A673 (cell line): ENCODE results near the gene ZBED1. TPM values are rescaled to one million over a fixed set of nuclear protein-coding genes. Genes with fewer than 3 reads are reported as not detected.

Source experiments
- BruUV-seq: library from RNA; stranded (reverse); fragments of 400-500 nt; replicated peaks from 2 replicates; lab custom pipeline; 2021; lab: Mats Ljungman, UMichigan
- CTCF ChIA-PET: fragments of 300-600 bp; sonication (Branson Sonifier 250); formaldehyde crosslinking; loops from one replicate; lab custom pipeline; 2022; ENCODE audit warnings: antibody characterized with exemption; lab: Charles Lee
- POLR2A ChIA-PET: fragments of 300-600 bp; sonication (Branson Sonifier 250); formaldehyde crosslinking; loops from one replicate; lab custom pipeline; 2022; ENCODE audit warnings: antibody characterized with exemption; ENCODE audit not compliant: low non-redundant PET; lab: Charles Lee
- DNase-seq: peaks from one replicate; pipeline ENCODE4 v3.0.0-alpha.2; 2015; ENCODE audit warnings: low spot score
- H3K27ac ChIP-seq: fragments of 200-600 bp; sonication (generic); 2 replicates; pipeline ENCODE4 v1.5.1; 2016; ENCODE audit warnings: mixed run types, low read depth, mild to moderate bottlenecking, mixed read lengths, antibody characterized with exemption, low read length; ENCODE audit not compliant: poor library complexity, severe bottlenecking
- H3K27me3 ChIP-seq: fragments of 200-600 bp; sonication (generic); replicated peaks from 2 replicates; pipeline ENCODE4 v1.6.1; 2017; ENCODE audit warnings: mixed run types, low read depth, mild to moderate bottlenecking, mixed read lengths, antibody characterized with exemption, low read length; ENCODE audit not compliant: insufficient read depth, poor library complexity
- H3K36me3 ChIP-seq: fragments of 200-600 bp; sonication (generic); 2 replicates; pipeline ENCODE4 v1.6.1; 2016; ENCODE audit warnings: mixed run types, mild to moderate bottlenecking, mixed read lengths, antibody characterized with exemption, low read length; ENCODE audit not compliant: insufficient read depth, poor library complexity, severe bottlenecking
- H3K4me1 ChIP-seq: fragments of 200-600 bp; sonication (generic); 2 replicates; pipeline ENCODE4 v1.6.1; 2017; ENCODE audit warnings: mixed run types, mild to moderate bottlenecking, mixed read lengths, antibody characterized with exemption, low read length; ENCODE audit not compliant: insufficient read depth, poor library complexity, severe bottlenecking
- H3K4me3 ChIP-seq: fragments of 200-600 bp; sonication (generic); 2 replicates; pipeline ENCODE4 v1.5.1; 2016; ENCODE audit warnings: low read depth, mixed run types, mild to moderate bottlenecking, mixed read lengths, low read length; ENCODE audit not compliant: poor library complexity, severe bottlenecking
- H3K9me3 ChIP-seq: fragments of 200-600 bp; sonication (generic); 2 replicates; pipeline ENCODE4 v1.6.1; 2016; ENCODE audit warnings: mixed run types, low read depth, mild to moderate bottlenecking, mixed read lengths, antibody characterized with exemption, low read length; ENCODE audit not compliant: poor library complexity, severe bottlenecking
- EZH2 ChIP-seq: fragments of 200-600 bp; sonication (generic); IDR thresholded peaks from 2 replicates; pipeline ENCODE4 v1.6.1; 2017; ENCODE audit warnings: borderline replicate concordance, low read depth, mild to moderate bottlenecking, mixed read lengths, antibody characterized with exemption, low read length; ENCODE audit not compliant: poor library complexity, severe bottlenecking
- intact Hi-C: fragments of 100-400 bp; cut with micrococcal nuclease; formaldehyde crosslinking; loops from one replicate; pipeline ENCODE4 v1.10.0; 2022; ENCODE audit not compliant: unreplicated experiment
- total RNA-seq: library from RNA; stranded (reverse); gene quantifications from 2 replicates; pipeline ENCODE4 v1.2.3, GENCODE V29; 2021
- TF ChIP-seq, protein P1 (sequence below): fragments of 300-800, 200-600 bp; sonication (generic); conservative IDR thresholded peaks from 2 replicates; pipeline ENCODE4 v1.5.1; 2017; ENCODE audit warnings: low read depth, mild to moderate bottlenecking, antibody characterized with exemption, low read length, moderate library complexity, mixed read lengths

Gene ZBED1
- total RNA-seq, 1 experiment from 2014 or later: 37.6 TPM

DNA sequence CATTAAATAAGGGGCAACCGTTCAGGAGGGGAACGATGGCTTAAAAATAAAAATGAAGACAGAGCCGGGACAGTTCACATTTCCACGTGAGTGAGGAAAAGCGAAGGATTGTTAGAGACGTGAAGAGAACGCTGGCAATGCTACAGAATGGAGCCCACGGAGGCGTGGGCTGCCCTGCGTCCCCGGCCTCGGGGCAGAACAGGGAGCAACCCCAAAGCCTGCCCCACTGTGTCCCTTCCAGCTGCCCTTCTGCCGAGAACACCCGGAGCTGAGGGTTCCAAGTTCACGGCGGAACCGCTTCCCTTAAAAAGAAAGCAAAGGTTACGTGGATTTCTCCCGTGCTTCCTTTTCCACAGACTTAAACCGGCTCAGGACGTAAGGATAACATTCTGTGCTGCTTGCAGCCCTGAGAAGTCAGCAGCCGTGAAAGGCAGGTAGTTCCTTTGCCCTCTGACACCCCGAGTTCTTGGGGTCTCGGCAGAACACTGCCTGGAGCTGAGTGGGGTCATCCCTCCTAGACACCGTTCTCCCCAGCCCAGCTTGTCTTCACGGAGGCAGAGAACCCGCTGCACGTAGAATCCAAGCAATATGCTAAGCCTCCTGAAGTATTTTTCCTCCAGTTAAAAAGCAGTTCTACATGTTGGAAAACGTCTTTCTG lies 14.2 kb downstream of the ZBED1 start:
- intact Hi-C loops: no loop called here
- H3K27me3 ChIP-seq: no peaks in the 10 kb centered on the region
- H3K27ac ChIP-seq: no peak overlapping the region
- POLR2A ChIA-PET: no interaction called here
- H3K4me1 ChIP-seq: no peaks in the 10 kb centered on the region
- CTCF ChIA-PET: no interaction called here
- no peaks in the 10 kb centered on the region for H3K9me3 ChIP-seq
- no peak for TF ChIP-seq EZH2
- TF ChIP-seq, protein P1, sequence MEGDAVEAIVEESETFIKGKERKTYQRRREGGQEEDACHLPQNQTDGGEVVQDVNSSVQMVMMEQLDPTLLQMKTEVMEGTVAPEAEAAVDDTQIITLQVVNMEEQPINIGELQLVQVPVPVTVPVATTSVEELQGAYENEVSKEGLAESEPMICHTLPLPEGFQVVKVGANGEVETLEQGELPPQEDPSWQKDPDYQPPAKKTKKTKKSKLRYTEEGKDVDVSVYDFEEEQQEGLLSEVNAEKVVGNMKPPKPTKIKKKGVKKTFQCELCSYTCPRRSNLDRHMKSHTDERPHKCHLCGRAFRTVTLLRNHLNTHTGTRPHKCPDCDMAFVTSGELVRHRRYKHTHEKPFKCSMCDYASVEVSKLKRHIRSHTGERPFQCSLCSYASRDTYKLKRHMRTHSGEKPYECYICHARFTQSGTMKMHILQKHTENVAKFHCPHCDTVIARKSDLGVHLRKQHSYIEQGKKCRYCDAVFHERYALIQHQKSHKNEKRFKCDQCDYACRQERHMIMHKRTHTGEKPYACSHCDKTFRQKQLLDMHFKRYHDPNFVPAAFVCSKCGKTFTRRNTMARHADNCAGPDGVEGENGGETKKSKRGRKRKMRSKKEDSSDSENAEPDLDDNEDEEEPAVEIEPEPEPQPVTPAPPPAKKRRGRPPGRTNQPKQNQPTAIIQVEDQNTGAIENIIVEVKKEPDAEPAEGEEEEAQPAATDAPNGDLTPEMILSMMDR: no peak
- no peak for DNase-seq
- H3K36me3 ChIP-seq: peaks cover 44% of the 10 kb centered on the region
- BruUV-seq: no TSS peak
- no peak overlapping the region for H3K4me3 ChIP-seq

DNA sequence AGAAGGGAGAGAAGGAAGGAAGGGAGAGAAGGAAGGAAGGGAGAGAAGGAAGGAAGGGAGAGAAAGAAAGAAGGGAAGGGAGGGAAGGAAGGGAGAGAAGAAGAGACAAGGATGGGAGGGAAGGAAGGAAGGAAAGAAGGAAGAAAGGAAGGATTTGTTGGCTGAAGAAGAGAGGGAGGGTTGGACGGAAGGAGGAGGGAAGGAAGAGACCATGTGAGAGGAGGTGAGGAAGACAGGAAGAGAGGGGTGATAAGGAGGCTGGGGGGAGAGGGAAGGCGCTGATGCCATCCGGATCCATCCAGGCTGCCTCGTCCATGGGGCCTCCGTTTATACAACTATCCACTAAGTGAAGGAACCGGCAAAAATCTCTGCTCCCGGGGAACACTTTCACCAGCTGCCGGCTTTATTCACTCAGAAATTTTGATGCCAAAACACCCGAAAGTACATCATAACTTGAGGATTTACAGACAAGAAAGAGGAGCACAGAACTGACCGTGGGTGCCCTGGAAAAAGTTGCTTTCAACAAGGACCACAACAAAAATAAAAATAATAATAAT lies 14.9 kb downstream of the ZBED1 start:
- Histone ChIP-seq H3K4me1 (no peaks in the 10 kb centered on the region), H3K27ac (no peak overlapping the region), H3K4me3 (no peak overlapping the region), H3K36me3 (peaks cover 44% of the 10 kb centered on the region), H3K27me3 (no peaks in the 10 kb centered on the region), H3K9me3 (no peaks in the 10 kb centered on the region)
- BruUV-seq: no TSS peak
- POLR2A ChIA-PET: no interaction called here
- intact Hi-C loops: no loop called here
- CTCF ChIA-PET: no interaction called here
- TF ChIP-seq, protein P1: no peak
- no peak for TF ChIP-seq EZH2
- DNase-seq: no peak

DNA sequence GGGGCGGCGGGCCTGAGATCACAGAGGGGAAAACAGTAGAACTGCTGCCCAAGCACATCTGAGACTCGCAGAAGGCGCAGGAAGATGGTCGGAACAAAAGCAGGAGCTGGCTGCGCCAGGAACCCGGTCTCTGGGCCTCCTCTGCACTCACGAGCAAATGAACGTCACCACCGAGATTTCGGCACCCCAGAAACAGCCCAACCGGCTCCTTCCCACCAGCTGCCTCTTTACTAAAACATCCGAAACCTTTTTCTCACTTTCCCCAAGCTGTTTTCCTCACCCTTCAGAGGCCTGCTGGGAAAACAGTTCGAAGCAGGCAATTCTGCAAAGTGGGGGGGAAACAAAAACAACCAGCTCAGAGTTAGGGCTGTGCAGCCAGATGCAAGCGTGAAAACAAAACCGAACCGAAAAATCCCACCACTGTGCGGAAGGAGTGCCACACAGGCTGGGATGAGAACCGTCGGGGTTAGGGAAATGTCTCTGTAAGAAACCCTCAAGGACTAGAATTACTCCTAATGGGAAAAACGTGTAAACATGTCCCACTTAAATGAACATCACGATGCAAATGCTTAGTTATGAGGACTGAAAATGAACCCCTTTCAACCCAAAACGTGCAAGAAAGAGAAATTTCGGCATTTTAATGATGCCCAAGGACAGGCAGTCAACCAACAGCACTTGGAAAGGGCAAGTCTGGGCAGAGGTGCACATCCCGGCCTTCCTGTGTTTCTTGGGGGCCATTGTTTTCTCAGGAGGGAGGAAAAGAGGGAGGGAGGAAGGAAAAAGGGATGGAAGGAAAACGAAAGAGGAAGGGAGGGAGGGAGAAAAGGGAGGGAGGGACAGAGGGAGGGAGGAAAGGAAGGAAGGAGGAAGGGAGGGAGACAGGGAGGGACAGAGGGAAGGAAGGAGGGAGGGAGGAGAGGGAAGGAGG lies 15.8 kb downstream of the ZBED1 start:
- ChIA-PET CTCF (no interaction called here), POLR2A (no interaction called here)
- H3K27ac ChIP-seq: no peak overlapping the region
- intact Hi-C loops: no loop called here
- TF ChIP-seq, protein P1: no peak
- TF ChIP-seq EZH2: no peak
- BruUV-seq: no TSS peak
- DNase-seq: no peak
- no peak overlapping the region for H3K4me3 ChIP-seq
- H3K4me1 ChIP-seq: no peaks in the 10 kb centered on the region
- no peaks in the 10 kb centered on the region for H3K27me3 ChIP-seq
- H3K36me3 ChIP-seq: peaks cover 40% of the 10 kb centered on the region
- H3K9me3 ChIP-seq: no peaks in the 10 kb centered on the region
